Kidney epithelial cell (primary cell): ENCODE measurements around the gene CARMIL3. TPM values are rescaled to one million over a fixed set of nuclear protein-coding genes. Genes with fewer than 3 reads are reported as not detected.

Experiments used
- DNase-seq: peaks from one replicate; pipeline ENCODE4 v3.0.0-alpha.2; 2010; ENCODE audit warnings: low read depth
- H3K27me3 ChIP-seq: 2 replicates; pipeline ENCODE4 v1.6.0; 2011; ENCODE audit warnings: low read length; ENCODE audit not compliant: control insufficient read depth, insufficient read depth
- H3K36me3 ChIP-seq: 2 replicates; pipeline ENCODE4 v1.5.1; 2011; ENCODE audit warnings: low read length; ENCODE audit not compliant: control insufficient read depth, insufficient read depth
- H3K4me3 ChIP-seq: 2 replicates; pipeline ENCODE4 v1.5.1; 2011; ENCODE audit warnings: low read depth, mild to moderate bottlenecking, control low read depth, low read length
- CTCF ChIP-seq: IDR thresholded peaks from 2 replicates; pipeline ENCODE4 v1.5.1; 2011; ENCODE audit warnings: mild to moderate bottlenecking, moderate library complexity, low read length, control low read depth, inconsistent platforms; ENCODE audit not compliant: insufficient read depth, poor library complexity, severe bottlenecking
- total RNA-seq: library from RNA; depleted of rRNA; stranded (reverse); fragments of >200 nt; gene quantifications from 2 replicates; pipeline ENCODE4 v1.2.3, GENCODE V29; 2015

The CARMIL3 gene
- total RNA-seq, 1 donor from 2014 or later = 1.5 TPM

DNA sequence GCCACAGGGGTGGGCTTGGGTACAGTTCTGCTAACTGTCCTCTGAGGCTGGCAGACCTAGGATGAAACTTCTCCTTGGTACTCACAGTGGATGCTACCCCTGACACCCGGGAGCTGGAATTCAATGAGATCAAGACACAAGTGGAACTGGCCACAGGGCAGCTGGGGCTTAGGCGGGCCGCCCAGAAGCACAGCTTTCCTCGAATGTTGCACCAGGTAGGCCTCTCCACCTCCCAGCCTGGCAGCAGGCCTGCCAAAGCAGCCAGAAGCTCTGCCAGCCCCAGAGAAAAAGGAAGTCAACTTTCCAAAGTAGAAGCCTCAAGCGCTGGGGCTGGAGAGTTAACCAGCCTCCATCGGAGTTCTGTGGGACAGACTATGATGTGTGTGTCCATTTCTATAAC, 65.4 kb downstream of the CARMIL3 start:
- no peak for TF ChIP-seq CTCF
- Histone ChIP-seq H3K36me3 (peaks cover 4% of the 10 kb centered on the region), H3K27me3 (no peaks in the 10 kb centered on the region), H3K4me3 (no peak overlapping the region)
- no peak for DNase-seq

Other genes starting within 250 kb of the CARMIL3 start
- 25.0 and 36.4 TPM in 2 replicates for gene DHRS4, start 98.2 kb upstream of the CARMIL3 start, total RNA-seq
- 6.4 and 16.7 TPM in 2 replicates for gene DHRS4L2, start 63.1 kb upstream of the CARMIL3 start, total RNA-seq
- gene CPNE6, start 19.6 kb downstream of the CARMIL3 start, total RNA-seq = not detected in 2 replicates
- gene PCK2, start 42.3 kb downstream of the CARMIL3 start, total RNA-seq = 127 and 142 TPM in 2 replicates
- 63.3 and 83.9 TPM in 2 replicates for gene DCAF11, start 62.8 kb downstream of the CARMIL3 start, total RNA-seq
- 3.6 and 4.8 TPM in 2 replicates for gene NRL, start 62.9 kb downstream of the CARMIL3 start, total RNA-seq
- gene FITM1, start 78.7 kb downstream of the CARMIL3 start, total RNA-seq = not detected in 2 replicates
- 216 and 234 TPM in 2 replicates for gene PSME1, start 84.2 kb downstream of the CARMIL3 start, total RNA-seq
- gene EMC9, start 89.6 kb downstream of the CARMIL3 start, total RNA-seq = 17.1 and 23.2 TPM in 2 replicates
- 110 and 115 TPM in 2 replicates for gene PSME2, start 94.6 kb downstream of the CARMIL3 start, total RNA-seq
- 70.7 and 77.0 TPM in 2 replicates for gene RNF31, start 95.5 kb downstream of the CARMIL3 start, total RNA-seq
- 66.5 and 71.3 TPM in 2 replicates for gene IRF9, start 109.3 kb downstream of the CARMIL3 start, total RNA-seq
- 69.2 and 77.8 TPM in 2 replicates for gene REC8, start 120.1 kb downstream of the CARMIL3 start, total RNA-seq
- gene IPO4, start 136.8 kb downstream of the CARMIL3 start, total RNA-seq = 59.3 and 67.2 TPM in 2 replicates
- gene TM9SF1, start 143.4 kb downstream of the CARMIL3 start, total RNA-seq = 55.6 and 58.1 TPM in 2 replicates
- not detected in 2 replicates for gene TSSK4, start 153.7 kb downstream of the CARMIL3 start, total RNA-seq
- gene CHMP4A, start 161.5 kb downstream of the CARMIL3 start, total RNA-seq = 92.8 and 112 TPM in 2 replicates
- gene MDP1, start 164.1 kb downstream of the CARMIL3 start, total RNA-seq = 11.8 and 19.9 TPM in 2 replicates
- gene NEDD8, start 180.4 kb downstream of the CARMIL3 start, total RNA-seq = 157 and 180 TPM in 2 replicates
- gene GMPR2, start 180.9 kb downstream of the CARMIL3 start, total RNA-seq = 54.7 and 56.6 TPM in 2 replicates
- gene TINF2, start 190.6 kb downstream of the CARMIL3 start, total RNA-seq = 57.3 and 67.2 TPM in 2 replicates
- gene TGM1, start 211.2 kb downstream of the CARMIL3 start, total RNA-seq = 3.1 and 12.3 TPM in 2 replicates
- gene RABGGTA, start 219.6 kb downstream of the CARMIL3 start, total RNA-seq = 54.0 and 59.2 TPM in 2 replicates
- 44.9 and 48.5 TPM in 2 replicates for gene DHRS1, start 247.8 kb downstream of the CARMIL3 start, total RNA-seq
- 27.1 and 28.7 TPM in 2 replicates for gene NOP9, start 247.8 kb downstream of the CARMIL3 start, total RNA-seq